Endothelial cell of umbilical vein (primary cell): ENCODE data around the gene NXN. TPM values are rescaled to one million over a fixed set of nuclear protein-coding genes. Genes with fewer than 3 reads are reported as not detected.

ENCODE experiments used
- BruUV-seq: library from RNA; stranded (reverse); fragments of 400-500 nt; replicated peaks from 2 replicates; lab custom pipeline; 2021; lab: Mats Ljungman, UMichigan
- CTCF ChIA-PET: fragments of 300-600, 350-600 bp; sonication (Branson Sonifier 250); formaldehyde crosslinking; loops from one replicate; lab custom pipeline; 2021; ENCODE audit warnings: antibody characterized with exemption, inconsistent platforms; lab: Charles Lee
- POLR2A ChIA-PET: fragments of 300-600, 350-600 bp; sonication (Branson Sonifier 250); formaldehyde crosslinking; loops from one replicate; lab custom pipeline; 2021; ENCODE audit warnings: antibody characterized with exemption, inconsistent platforms; lab: Charles Lee
- DNase-seq: peaks from one replicate; pipeline ENCODE4 v3.0.0-alpha.2; 2011; ENCODE audit warnings: low read depth, low spot score
- FAIRE-seq: peaks from 2 replicates; lab custom pipeline; 2011; peaks lifted over from hg19 to GRCh38; lab: Jason Lieb, UNC
- H2AFZ ChIP-seq: 2 replicates; pipeline ENCODE4 v1.6.0; 2012; ENCODE audit warnings: low read depth, low read length, control low read depth, inconsistent platforms
- H3K27ac ChIP-seq: 2 replicates; pipeline ENCODE4 v1.5.1; 2011; ENCODE audit warnings: low read depth, mild to moderate bottlenecking, control low read depth, low read length, moderate library complexity; ENCODE audit not compliant: insufficient read depth
- H3K27me3 ChIP-seq, 2 experiments: 2 replicates each; pipeline versions ENCODE4 v1.6.0 to v1.6.1; 2011; ENCODE audit warnings: low read length in 2 of 2, mixed read lengths in 1 of 2; ENCODE audit not compliant: control insufficient read depth in 2 of 2, insufficient read depth in 2 of 2
- H3K36me3 ChIP-seq, 2 experiments: 2 replicates in 1 of 2; 3 replicates in 1 of 2; pipeline ENCODE4 v1.5.1; 2011; ENCODE audit warnings: low read length in 2 of 2, mild to moderate bottlenecking in 1 of 2, moderate library complexity in 1 of 2; ENCODE audit not compliant: control insufficient read depth in 2 of 2, insufficient read depth in 2 of 2; ENCODE audit errors: extremely low read depth in 1 of 2
- H3K4me1 ChIP-seq: 3 replicates; pipeline ENCODE4 v1.5.1; 2011; ENCODE audit warnings: mild to moderate bottlenecking, low read length; ENCODE audit not compliant: control insufficient read depth, insufficient read depth; ENCODE audit errors: extremely low read depth
- H3K4me2 ChIP-seq: 2 replicates; pipeline ENCODE4 v1.6.1; 2011; ENCODE audit warnings: low read length, control low read depth, mixed read lengths; ENCODE audit not compliant: insufficient read depth
- H3K4me3 ChIP-seq, 3 experiments: fragments of 200-600 bp in 1 of 3; sonication (generic), shearing (Covaris generic) in 1 of 3; replicated peaks in 1 of 3; 2 replicates each; pipeline ENCODE4 v1.5.1; 2011 to 2016; ENCODE audit warnings: control low read depth in 3 of 3, low read length in 3 of 3, mild to moderate bottlenecking in 2 of 3, inconsistent platforms in 1 of 3, low read depth in 1 of 3, moderate library complexity in 1 of 3; ENCODE audit not compliant: insufficient read depth in 1 of 3
- H3K79me2 ChIP-seq: 2 replicates; pipeline ENCODE4 v1.6.0; 2012; ENCODE audit warnings: low read length, inconsistent platforms; ENCODE audit not compliant: control insufficient read depth, insufficient read depth
- H3K9ac ChIP-seq: replicated peaks from 2 replicates; pipeline ENCODE3; 2011; ENCODE audit warnings: low read length, control low read depth; ENCODE audit not compliant: insufficient read depth; ENCODE audit errors: extremely low read depth
- H3K9me1 ChIP-seq: replicated peaks from 3 replicates; pipeline ENCODE4 v1.6.0; 2011; ENCODE audit warnings: mild to moderate bottlenecking, low read length; ENCODE audit not compliant: control insufficient read depth, insufficient read depth; ENCODE audit errors: extremely low read depth
- H3K9me3 ChIP-seq: replicated peaks from 2 replicates; pipeline ENCODE4 v1.5.1; 2012; ENCODE audit warnings: low read length, inconsistent platforms; ENCODE audit not compliant: control insufficient read depth, insufficient read depth
- H4K20me1 ChIP-seq: replicated peaks from 2 replicates; pipeline ENCODE3; 2011; ENCODE audit warnings: mild to moderate bottlenecking, low read length; ENCODE audit not compliant: control insufficient read depth, insufficient read depth; ENCODE audit errors: extremely low read depth
- EZH2 ChIP-seq: IDR thresholded peaks from 2 replicates; pipeline ENCODE4 v1.6.1; 2012; ENCODE audit warnings: borderline replicate concordance, low read depth, mild to moderate bottlenecking, moderate library complexity, low read length, inconsistent platforms; ENCODE audit not compliant: severe bottlenecking
- FOS ChIP-seq: IDR thresholded peaks from 2 replicates; pipeline ENCODE4 v1.6.1; 2011; ENCODE audit warnings: mild to moderate bottlenecking, low read length, moderate library complexity, borderline replicate concordance; ENCODE audit not compliant: insufficient read depth
- GATA2 ChIP-seq: IDR thresholded peaks from 2 replicates; pipeline ENCODE4 v1.7.0; 2011; ENCODE audit warnings: low read depth, mild to moderate bottlenecking, moderate library complexity, mixed read lengths, low read length; ENCODE audit not compliant: insufficient read length, insufficient read depth
- JUN ChIP-seq: IDR thresholded peaks from 2 replicates; pipeline ENCODE4 v1.6.1; 2011; ENCODE audit warnings: borderline replicate concordance, low read depth; ENCODE audit not compliant: insufficient read length, insufficient read depth
- MYC ChIP-seq: IDR thresholded peaks from one replicate; pipeline ENCODE4 v1.6.1; 2011; ENCODE audit warnings: mild to moderate bottlenecking, low read depth, low read length
- POLR2A ChIP-seq: IDR thresholded peaks from 2 replicates; pipeline ENCODE4 v1.6.1; 2012; ENCODE audit warnings: low read depth, mild to moderate bottlenecking, control low read depth, low read length
- POLR2AphosphoS5 ChIP-seq: IDR thresholded peaks from 2 replicates; pipeline ENCODE4 v1.6.1; 2012; ENCODE audit warnings: low read depth, mild to moderate bottlenecking, control low read depth, low read length, moderate library complexity; ENCODE audit not compliant: insufficient read depth
- dilution Hi-C: fragments of 300-500 bp; cut with MboI; formaldehyde crosslinking; loops from one replicate; pipeline ENCODE4 v1.15.0; 2019; ENCODE audit warnings: low sequenced_read_pairs; ENCODE audit not compliant: extremely low pct_ligation_motif_present
- intact Hi-C: fragments of 100-400 bp; cut with micrococcal nuclease; formaldehyde crosslinking; loops from one replicate; pipeline ENCODE4 v1.10.0; 2022
- polyA plus RNA-seq, 4 experiments: library from polyadenylated mRNA; depleted of rRNA in 3 of 4; stranded (reverse) in 3 of 4; unstranded in 1 of 4; fragments of >200 nt; gene quantifications; 2 replicates each; pipeline versions ENCODE4 v1.2.1 to v1.2.3, GENCODE V29; 2011 to 2012; ENCODE audit warnings: missing spikeins in 1 of 4
- total RNA-seq: library from RNA; stranded (reverse); gene quantifications from 2 replicates; pipeline ENCODE4 v1.2.3, GENCODE V29; 2021
- TF ChIP-seq, protein P1 (sequence below), 2 donors: IDR thresholded peaks; 1 replicate in 1 of 2; 2 replicates in 1 of 2; pipeline ENCODE4 v1.5.1; 2011; ENCODE audit warnings: low read length in 2 of 2, mild to moderate bottlenecking in 2 of 2, moderate library complexity in 2 of 2, control low read depth in 1 of 2, inconsistent platforms in 1 of 2, low read depth in 1 of 2; ENCODE audit not compliant: insufficient read depth in 1 of 2; ENCODE audit errors: extremely low read depth in 1 of 2
- TF ChIP-seq, protein P2 (sequence below): IDR thresholded peaks from 2 replicates; pipeline ENCODE4 v1.6.1; 2011; ENCODE audit not compliant: insufficient read depth, insufficient read length

NXN gene
- total and polyA plus RNA-seq, 2 donors (not counting 3 experiments of a cell fraction or from before 2014, with no cell fraction given), result 69.5 to 77.3 TPM

DNA sequence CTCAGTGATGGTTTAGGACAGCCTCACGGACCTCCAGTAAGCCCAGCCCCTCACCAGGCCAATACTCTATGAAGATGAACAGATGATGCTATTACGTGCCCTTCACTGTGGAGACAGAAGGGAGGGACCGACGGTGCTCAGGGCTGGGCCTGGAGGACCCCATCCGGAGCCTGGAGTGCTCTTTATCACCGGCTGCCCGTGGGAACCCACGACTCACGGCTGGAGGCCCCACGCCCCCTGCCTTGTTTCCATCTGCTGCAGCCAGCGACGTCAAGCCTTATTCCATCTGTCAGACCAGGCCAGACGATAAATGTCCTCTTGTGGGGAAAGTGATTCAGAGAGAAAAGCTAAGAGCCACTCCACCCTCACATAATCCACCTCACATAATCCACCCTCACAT, 13.4 kb upstream of the NXN start:
- Histone ChIP-seq H4K20me1 (no peaks in the 10 kb centered on the region), H3K4me3 (no peak overlapping the region), H3K4me1 (peaks cover 3% of the 10 kb centered on the region), H3K27ac (no peak overlapping the region), H3K27me3 (no peaks in the 10 kb centered on the region), H3K9ac (no peak overlapping the region), H3K79me2 (peaks cover 9% of the 10 kb centered on the region), H3K9me1 (no peaks in the 10 kb centered on the region), H2AFZ (no peak overlapping the region), H3K36me3 (no peaks in the 10 kb centered on the region), H3K9me3 (no peaks in the 10 kb centered on the region), H3K4me2 (no peak overlapping the region)
- TF ChIP-seq MYC (no peak), GATA2 (no peak), POLR2AphosphoS5 (no peak), POLR2A (no peak), FOS (no peak), JUN (no peak), EZH2 (no peak)
- TF ChIP-seq, protein P1, sequence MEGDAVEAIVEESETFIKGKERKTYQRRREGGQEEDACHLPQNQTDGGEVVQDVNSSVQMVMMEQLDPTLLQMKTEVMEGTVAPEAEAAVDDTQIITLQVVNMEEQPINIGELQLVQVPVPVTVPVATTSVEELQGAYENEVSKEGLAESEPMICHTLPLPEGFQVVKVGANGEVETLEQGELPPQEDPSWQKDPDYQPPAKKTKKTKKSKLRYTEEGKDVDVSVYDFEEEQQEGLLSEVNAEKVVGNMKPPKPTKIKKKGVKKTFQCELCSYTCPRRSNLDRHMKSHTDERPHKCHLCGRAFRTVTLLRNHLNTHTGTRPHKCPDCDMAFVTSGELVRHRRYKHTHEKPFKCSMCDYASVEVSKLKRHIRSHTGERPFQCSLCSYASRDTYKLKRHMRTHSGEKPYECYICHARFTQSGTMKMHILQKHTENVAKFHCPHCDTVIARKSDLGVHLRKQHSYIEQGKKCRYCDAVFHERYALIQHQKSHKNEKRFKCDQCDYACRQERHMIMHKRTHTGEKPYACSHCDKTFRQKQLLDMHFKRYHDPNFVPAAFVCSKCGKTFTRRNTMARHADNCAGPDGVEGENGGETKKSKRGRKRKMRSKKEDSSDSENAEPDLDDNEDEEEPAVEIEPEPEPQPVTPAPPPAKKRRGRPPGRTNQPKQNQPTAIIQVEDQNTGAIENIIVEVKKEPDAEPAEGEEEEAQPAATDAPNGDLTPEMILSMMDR (IDR thresholded peaks at IDR 0.05; ENCODE audit: extremely low read depth in 1 of 2, insufficient read depth in 1 of 2, low read depth in 1 of 2, low read length in 2 of 2), result no peak
- TF ChIP-seq, protein P2, sequence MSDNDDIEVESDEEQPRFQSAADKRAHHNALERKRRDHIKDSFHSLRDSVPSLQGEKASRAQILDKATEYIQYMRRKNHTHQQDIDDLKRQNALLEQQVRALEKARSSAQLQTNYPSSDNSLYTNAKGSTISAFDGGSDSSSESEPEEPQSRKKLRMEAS, result no peak
- CTCF ChIA-PET, result interaction anchor here (1.0 to 3.0 kb wide), 3 partner anchors 12 to 114 kb away, joined by 3 to 13 read pairs (median 11); no protein-coding TSS in a partner anchor
- dilution Hi-C loops, result loop anchor here (25.0 kb wide), 1 partner anchor 206 kb away; the partner anchor contains the start of genes GLOD4 and MRM3
- POLR2A ChIA-PET, result no interaction called here
- DNase-seq, result no peak
- intact Hi-C loops, result no loop called here
- no peak for FAIRE-seq
- no TSS peak for BruUV-seq
